K562 (cell line): ENCODE data around the gene HDAC5. TPM values are rescaled to one million over a fixed set of nuclear protein-coding genes. Genes with fewer than 3 reads are reported as not detected.

Experiments used
- BMI1 ChIP-seq: fragments of 150-350 bp; IDR thresholded peaks from 2 replicates; pipeline ENCODE4 v1.6.1; 2014; ENCODE audit warnings: low read length
- EP400 ChIP-seq: fragments of 450-650 bp; IDR thresholded peaks from 2 replicates; pipeline ENCODE4 v1.6.1; 2017; ENCODE audit warnings: antibody characterized with exemption, mild to moderate bottlenecking, moderate library complexity
- ETS1 ChIP-seq: conservative IDR thresholded peaks from 2 replicates; pipeline ENCODE4 v1.6.1; 2011; ENCODE audit warnings: low read depth, mild to moderate bottlenecking, low read length; ENCODE audit not compliant: control insufficient read depth
- HNRNPLL ChIP-seq: fragments of 200-400 bp; formaldehyde crosslinking; IDR thresholded peaks from 2 replicates; pipeline ENCODE4 v1.6.1; 2017; ENCODE audit warnings: low read length, low read depth, mild to moderate bottlenecking; ENCODE audit not compliant: poor library complexity, severe bottlenecking
- ILK ChIP-seq: fragments of 450-650 bp; IDR thresholded peaks from 2 replicates; pipeline ENCODE4 v1.6.1; 2016; ENCODE audit warnings: missing genetic modification characterization, low read depth, mild to moderate bottlenecking, missing compliant biosample characterization, moderate library complexity, borderline replicate concordance
- KDM4B ChIP-seq, 2 experiments: fragments of 450-650 bp in 1 of 2; sonication (generic) in 1 of 2; IDR thresholded peaks; 2 replicates each; pipeline ENCODE4 v1.6.1; 2016 to 2017; ENCODE audit warnings: borderline replicate concordance in 2 of 2, antibody characterized with exemption in 1 of 2, low read depth in 1 of 2, mild to moderate bottlenecking in 1 of 2
- RB1 ChIP-seq: fragments of 450-650 bp; IDR thresholded peaks from 2 replicates; pipeline ENCODE4 v1.6.1; 2017; ENCODE audit warnings: low read depth, mild to moderate bottlenecking
- SMAD4 ChIP-seq: fragments of 250-450 bp; sonication (Bioruptor Pico); conservative IDR thresholded peaks from 2 replicates; pipeline ENCODE4 v1.8.0; 2021; ENCODE audit warnings: inconsistent platforms, mild to moderate bottlenecking, moderate library complexity
- ZNF57 ChIP-seq: fragments of 450-650 bp; formaldehyde crosslinking; IDR thresholded peaks from 2 replicates; pipeline ENCODE4 v1.4.0; 2020; ENCODE audit warnings: mild to moderate bottlenecking, moderate library complexity
- polyA plus RNA-seq, 8 experiments: library from polyadenylated mRNA; depleted of rRNA in 4 of 8; stranded (reverse) in 5 of 8; unstranded in 3 of 8; fragments of >200 nt; fragmentation: Nextera tagmentation in 2 of 8; fragmentation: Illumina TruSeq in 1 of 8; extraction: Ambion mirVana in 2 of 8; extraction: Trizol in 1 of 8; gene quantifications; 2 replicates each; pipeline versions ENCODE4 v1.2.1 to v1.2.3, GENCODE V29; 2011 to 2014; ENCODE audit warnings: inconsistent platforms in 1 of 8, missing spikeins in 1 of 8
- total RNA-seq, 7 experiments: library from RNA; depleted of rRNA in 6 of 7; stranded (reverse); fragments of >200 nt in 6 of 7; fragmentation: Illumina TruSeq in 2 of 7; extraction: Trizol in 2 of 7; gene quantifications; 2 replicates each; pipeline versions ENCODE4 v1.2.1 to v1.2.3, GENCODE V29; 2011 to 2021; ENCODE audit warnings: low replicate concordance in 1 of 7
- TF ChIP-seq, protein P1 (sequence below): IDR thresholded peaks from 2 replicates; pipeline ENCODE4 v1.6.1; 2011; ENCODE audit warnings: borderline replicate concordance, low read depth, mild to moderate bottlenecking, moderate library complexity, low read length; ENCODE audit not compliant: insufficient read depth, poor library complexity, severe bottlenecking
- TF ChIP-seq, protein P2 (sequence below): fragments of 250-450 bp; sonication (Bioruptor Pico); IDR thresholded peaks from 2 replicates; pipeline ENCODE4 v1.8.0; 2021; ENCODE audit warnings: moderate library complexity, mild to moderate bottlenecking, inconsistent platforms

HDAC5 gene
- total and polyA plus RNA-seq, 9 of the 15 experiments (the other 6 are each of a cell fraction or from before 2014, with no cell fraction given), result 0.45 to 26.2 (median 16.4) TPM

DNA sequence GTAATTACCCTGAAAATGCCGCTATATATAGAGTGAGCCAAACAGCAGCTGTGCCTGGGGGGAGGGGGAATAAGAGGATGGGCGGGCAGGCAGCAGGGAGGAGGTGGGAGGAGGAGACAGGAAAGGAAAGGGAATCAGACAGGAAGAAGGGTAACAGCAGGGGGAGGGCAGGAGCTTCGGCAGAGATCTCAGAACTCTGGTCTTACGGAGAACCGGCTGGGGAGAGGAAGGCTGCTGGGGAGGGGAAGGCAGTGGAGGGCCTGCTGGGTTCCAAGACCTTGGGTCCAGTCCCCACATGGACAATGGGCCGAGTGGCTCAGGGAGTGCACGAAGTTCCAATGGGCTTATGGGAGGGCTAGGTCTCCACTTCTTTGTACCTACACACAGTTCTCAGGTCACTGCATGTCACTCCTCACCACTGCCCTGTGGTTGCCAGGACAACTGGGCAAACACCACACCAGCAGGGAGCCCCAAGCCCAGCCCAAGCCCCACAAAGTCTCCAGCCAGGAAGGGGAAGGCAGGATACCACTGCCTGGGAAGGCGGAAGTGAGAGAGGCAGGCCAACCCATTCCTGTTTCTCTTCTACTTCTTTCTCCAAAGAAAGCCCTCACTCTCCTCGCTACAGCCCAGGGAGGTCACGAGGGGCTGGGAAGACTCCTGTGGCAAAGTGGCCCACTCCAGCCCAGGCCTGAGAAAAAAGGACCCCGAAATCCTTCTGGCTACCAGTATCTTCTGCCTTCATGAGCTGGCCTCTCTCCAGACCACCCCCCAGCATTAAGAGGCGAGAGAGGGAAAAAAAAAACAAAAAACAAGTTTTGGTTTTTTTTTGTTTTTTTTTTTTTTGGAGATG, 27.6 kb downstream of the HDAC5 start (continued):
- TF ChIP-seq, protein P1, sequence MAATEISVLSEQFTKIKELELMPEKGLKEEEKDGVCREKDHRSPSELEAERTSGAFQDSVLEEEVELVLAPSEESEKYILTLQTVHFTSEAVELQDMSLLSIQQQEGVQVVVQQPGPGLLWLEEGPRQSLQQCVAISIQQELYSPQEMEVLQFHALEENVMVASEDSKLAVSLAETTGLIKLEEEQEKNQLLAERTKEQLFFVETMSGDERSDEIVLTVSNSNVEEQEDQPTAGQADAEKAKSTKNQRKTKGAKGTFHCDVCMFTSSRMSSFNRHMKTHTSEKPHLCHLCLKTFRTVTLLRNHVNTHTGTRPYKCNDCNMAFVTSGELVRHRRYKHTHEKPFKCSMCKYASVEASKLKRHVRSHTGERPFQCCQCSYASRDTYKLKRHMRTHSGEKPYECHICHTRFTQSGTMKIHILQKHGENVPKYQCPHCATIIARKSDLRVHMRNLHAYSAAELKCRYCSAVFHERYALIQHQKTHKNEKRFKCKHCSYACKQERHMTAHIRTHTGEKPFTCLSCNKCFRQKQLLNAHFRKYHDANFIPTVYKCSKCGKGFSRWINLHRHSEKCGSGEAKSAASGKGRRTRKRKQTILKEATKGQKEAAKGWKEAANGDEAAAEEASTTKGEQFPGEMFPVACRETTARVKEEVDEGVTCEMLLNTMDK, result no peak
- TF ChIP-seq ILK (no peak), BMI1 (peak; percentile 58; the same call in 1 of the 2 replicates), SMAD4 (peak; percentile 53; the same call in 1 of the 2 replicates), KDM4B (IDR thresholded peaks at IDR 0.05; ENCODE audit: borderline replicate concordance in 2 of 2, low read depth in 1 of 2) (peak in 1 of 2 experiments; percentile 10; a peak in 1 of 4 replicates), ETS1 (peak; percentile 58; the same call in 1 of the 2 replicates), EP400 (peak; percentile 39; the same call in 1 of the 2 replicates), HNRNPLL (no peak), ZNF57 (CRISPR knock-in tag) (no peak), RB1 (peak; percentile 25; the same call in 1 of the 2 replicates)
- TF ChIP-seq, protein P2, sequence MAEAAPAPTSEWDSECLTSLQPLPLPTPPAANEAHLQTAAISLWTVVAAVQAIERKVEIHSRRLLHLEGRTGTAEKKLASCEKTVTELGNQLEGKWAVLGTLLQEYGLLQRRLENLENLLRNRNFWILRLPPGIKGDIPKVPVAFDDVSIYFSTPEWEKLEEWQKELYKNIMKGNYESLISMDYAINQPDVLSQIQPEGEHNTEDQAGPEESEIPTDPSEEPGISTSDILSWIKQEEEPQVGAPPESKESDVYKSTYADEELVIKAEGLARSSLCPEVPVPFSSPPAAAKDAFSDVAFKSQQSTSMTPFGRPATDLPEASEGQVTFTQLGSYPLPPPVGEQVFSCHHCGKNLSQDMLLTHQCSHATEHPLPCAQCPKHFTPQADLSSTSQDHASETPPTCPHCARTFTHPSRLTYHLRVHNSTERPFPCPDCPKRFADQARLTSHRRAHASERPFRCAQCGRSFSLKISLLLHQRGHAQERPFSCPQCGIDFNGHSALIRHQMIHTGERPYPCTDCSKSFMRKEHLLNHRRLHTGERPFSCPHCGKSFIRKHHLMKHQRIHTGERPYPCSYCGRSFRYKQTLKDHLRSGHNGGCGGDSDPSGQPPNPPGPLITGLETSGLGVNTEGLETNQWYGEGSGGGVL (CRISPR knock-in tag), result no peak
